Large intestine (tissue), 3 donors: Measurements from ENCODE around the gene GAB2. TPM values are rescaled to one million over a fixed set of nuclear protein-coding genes. Genes with fewer than 3 reads are reported as not detected.

Experiments used
- DNase-seq, 2 donors: peaks; one replicate each; pipeline versions ENCODE4 v3.0.0 to v3.0.0-alpha.2; 2013
- H3K27ac ChIP-seq: one replicate; pipeline ENCODE4 v1.5.1; 2013; ENCODE audit warnings: low read length
- H3K27me3 ChIP-seq: 2 replicates; pipeline ENCODE4 v1.6.1; 2013; ENCODE audit warnings: low read length; ENCODE audit not compliant: control insufficient read depth, insufficient read depth
- H3K36me3 ChIP-seq: 2 replicates; pipeline ENCODE4 v1.6.1; 2013; ENCODE audit warnings: low read length; ENCODE audit not compliant: control insufficient read depth, insufficient read depth
- H3K4me1 ChIP-seq: one replicate; pipeline ENCODE4 v1.6.1; 2013; ENCODE audit warnings: low read length; ENCODE audit not compliant: control insufficient read depth, insufficient read depth
- H3K4me3 ChIP-seq: one replicate; pipeline ENCODE4 v1.5.1; 2013; ENCODE audit warnings: low read length
- H3K9me3 ChIP-seq: one replicate; pipeline ENCODE4 v1.6.1; 2013; ENCODE audit warnings: mild to moderate bottlenecking, low read depth, low read length, moderate library complexity; ENCODE audit not compliant: control insufficient read depth
- WGBS: methylation state at CpG from one replicate; pipeline ENCODE4 v1.1.5; 2013; ENCODE audit warnings: low lambda C conversion rate; ENCODE audit not compliant: insufficient coverage; 5-methylcytosine and 5-hydroxymethylcytosine counted together
- polyA plus RNA-seq: library from polyadenylated mRNA; unstranded; fragments of 120-200 nt; gene quantifications from one replicate; pipeline ENCODE4 v1.2.1, GENCODE V29; 2013

Gene GAB2
- polyA plus RNA-seq, 1 donor: 10.7 TPM

GRCh38 chr11:78217650-78218541 lies 199.7 kb downstream of the GAB2 start:
- 93% methylated on average over 2 of the region's 14 CpGs for WGBS
- peaks cover 59% of the 10 kb centered on the region for H3K36me3 ChIP-seq

GRCh38 chr11:78216571-78217287 lies 200.9 kb downstream of the GAB2 start:
- no CpG with 5 or more reads among the region's 5 CpGs for WGBS
- H3K36me3 ChIP-seq: peaks cover 53% of the 10 kb centered on the region
- H3K27ac ChIP-seq: no peak overlapping the region
- no peak overlapping the region for H3K4me3 ChIP-seq
- H3K27me3 ChIP-seq: no peaks in the 10 kb centered on the region
- no peaks in the 10 kb centered on the region for H3K4me1 ChIP-seq
- H3K9me3 ChIP-seq: no peaks in the 10 kb centered on the region
- DNase-seq: no peak

More at GRCh38 chr11:78217650-78218541, 199.7 kb downstream of the GAB2 start:
- Histone ChIP-seq H3K9me3 (no peaks in the 10 kb centered on the region), H3K4me3 (no peak overlapping the region), H3K27ac (no peak overlapping the region), H3K4me1 (no peaks in the 10 kb centered on the region), H3K27me3 (no peaks in the 10 kb centered on the region)
- DNase-seq: no peak

DNA sequence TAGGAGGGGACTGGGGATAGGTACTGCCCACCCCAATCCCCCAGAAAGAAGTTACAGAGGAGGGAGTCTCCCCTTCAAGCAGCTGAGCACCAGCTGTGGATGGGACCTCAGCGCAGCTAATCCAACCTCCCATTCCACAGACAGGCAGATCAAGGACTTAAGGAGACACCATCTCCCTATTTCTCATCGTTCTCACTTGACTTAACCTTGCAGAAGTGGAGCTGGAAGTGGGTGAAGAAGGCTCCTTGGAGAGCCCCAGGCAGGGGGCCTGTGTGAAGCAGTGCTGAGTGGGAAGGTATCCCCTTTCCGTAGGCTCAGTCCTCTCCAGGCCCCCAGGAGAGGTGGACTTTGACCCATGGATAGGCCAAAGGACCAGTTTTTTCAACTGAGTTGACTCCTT lies 201.6 kb downstream of the GAB2 start:
- Histone ChIP-seq H3K9me3 (no peaks in the 10 kb centered on the region), H3K4me3 (no peak overlapping the region), H3K27ac (no peak overlapping the region), H3K4me1 (no peaks in the 10 kb centered on the region), H3K36me3 (peaks cover 46% of the 10 kb centered on the region), H3K27me3 (no peaks in the 10 kb centered on the region)
- DNase-seq: no peak
- no CpG with 5 or more reads among the region's 3 CpGs for WGBS

- peaks cover 36% of the 10 kb centered on the region for H3K36me3 ChIP-seq
- no peaks in the 10 kb centered on the region for H3K27me3 ChIP-seq
- H3K4me3 ChIP-seq: no peak overlapping the region
- no peak overlapping the region for H3K27ac ChIP-seq
- DNase-seq: no peak
- H3K4me1 ChIP-seq: no peaks in the 10 kb centered on the region
- H3K9me3 ChIP-seq: no peaks in the 10 kb centered on the region
- 100% methylated on average over 1 of the region's 12 CpGs for WGBS
Observed at GRCh38 chr11:78214331-78215194, 203.1 kb downstream of the GAB2 start.

DNA sequence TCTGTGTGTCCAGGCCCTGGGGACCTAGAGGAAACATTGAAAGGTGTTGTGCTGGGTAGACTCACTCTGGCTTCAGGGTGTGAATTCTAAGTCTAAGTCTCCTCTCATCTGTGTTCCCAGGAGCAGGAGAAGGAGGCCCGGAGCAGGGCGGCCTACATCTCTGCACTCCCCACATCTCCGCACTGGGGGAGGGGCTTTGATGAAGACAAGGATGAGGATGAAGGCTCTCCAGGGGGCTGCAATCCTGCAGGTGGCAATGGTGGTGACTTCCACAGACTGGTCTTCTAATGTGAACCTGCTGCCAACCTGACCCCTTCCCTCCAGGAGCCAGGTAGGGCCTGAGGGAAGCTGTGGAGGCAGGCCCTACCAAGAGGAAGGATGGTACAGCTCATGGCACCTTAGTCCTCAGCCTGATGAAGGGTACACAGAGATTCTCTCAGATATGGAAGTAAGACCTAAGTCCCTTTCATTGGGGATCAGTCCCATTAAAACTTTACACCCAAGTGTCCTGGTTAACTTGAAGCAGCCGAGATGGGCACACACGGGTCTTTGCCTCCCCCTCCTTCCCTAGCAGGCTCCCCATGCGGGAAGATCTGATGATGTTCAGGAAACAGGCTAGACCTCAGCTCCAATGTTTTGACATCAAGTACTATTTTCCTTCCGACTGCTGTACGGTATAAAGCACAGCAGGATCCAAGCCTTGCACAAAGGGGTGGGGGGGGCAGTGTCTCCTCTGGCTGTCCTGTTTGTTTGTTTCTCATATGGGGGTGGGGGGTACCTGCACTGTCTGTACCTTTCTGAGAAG lies 203.9 kb downstream of the GAB2 start:
- Histone ChIP-seq H3K36me3 (peaks cover 29% of the 10 kb centered on the region), H3K9me3 (no peaks in the 10 kb centered on the region)
- no CpG with 5 or more reads among the region's 8 CpGs for WGBS

GRCh38 chr11:78212586-78213371 lies 204.8 kb downstream of the GAB2 start:
- no peak overlapping the region for H3K4me3 ChIP-seq
- H3K36me3 ChIP-seq: peaks cover 22% of the 10 kb centered on the region
- no peaks in the 10 kb centered on the region for H3K4me1 ChIP-seq
- WGBS: no CpG with 5 or more reads among the region's 11 CpGs
- H3K9me3 ChIP-seq: no peaks in the 10 kb centered on the region
- H3K27me3 ChIP-seq: no peaks in the 10 kb centered on the region
- no peak overlapping the region for H3K27ac ChIP-seq
- DNase-seq: no peak

More for the DNA sequence above, 203.9 kb downstream of the GAB2 start:
- H3K4me1 ChIP-seq: no peaks in the 10 kb centered on the region
- H3K27ac ChIP-seq: no peak overlapping the region
- no peak overlapping the region for H3K4me3 ChIP-seq
- H3K27me3 ChIP-seq: no peaks in the 10 kb centered on the region
- no peak for DNase-seq

DNA sequence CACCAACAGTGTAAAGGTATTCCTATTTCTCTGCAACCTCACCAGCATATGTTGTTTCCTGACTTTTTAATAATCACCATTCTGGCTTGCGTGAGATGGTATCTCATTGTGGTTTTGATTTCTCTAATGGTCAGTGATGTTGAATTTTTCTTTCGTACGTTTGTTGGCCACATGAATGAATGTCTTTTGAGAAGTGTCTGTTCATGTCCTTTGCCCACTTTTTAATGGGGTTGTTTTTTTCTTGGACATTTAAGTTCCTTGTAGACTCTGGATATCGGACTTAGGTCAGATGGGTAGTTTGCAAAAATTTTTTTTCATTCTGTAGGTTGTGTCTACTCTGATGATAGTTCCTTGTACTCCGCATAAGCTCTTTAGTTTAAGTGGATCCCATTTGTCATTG lies 206.1 kb downstream of the GAB2 start:
- Histone ChIP-seq H3K27ac (no peak overlapping the region), H3K4me3 (no peak overlapping the region), H3K36me3 (peaks cover 20% of the 10 kb centered on the region), H3K4me1 (no peaks in the 10 kb centered on the region), H3K27me3 (no peaks in the 10 kb centered on the region), H3K9me3 (no peaks in the 10 kb centered on the region)
- 100% methylated on average over 3 of the region's 5 CpGs for WGBS
- DNase-seq: no peak

DNA sequence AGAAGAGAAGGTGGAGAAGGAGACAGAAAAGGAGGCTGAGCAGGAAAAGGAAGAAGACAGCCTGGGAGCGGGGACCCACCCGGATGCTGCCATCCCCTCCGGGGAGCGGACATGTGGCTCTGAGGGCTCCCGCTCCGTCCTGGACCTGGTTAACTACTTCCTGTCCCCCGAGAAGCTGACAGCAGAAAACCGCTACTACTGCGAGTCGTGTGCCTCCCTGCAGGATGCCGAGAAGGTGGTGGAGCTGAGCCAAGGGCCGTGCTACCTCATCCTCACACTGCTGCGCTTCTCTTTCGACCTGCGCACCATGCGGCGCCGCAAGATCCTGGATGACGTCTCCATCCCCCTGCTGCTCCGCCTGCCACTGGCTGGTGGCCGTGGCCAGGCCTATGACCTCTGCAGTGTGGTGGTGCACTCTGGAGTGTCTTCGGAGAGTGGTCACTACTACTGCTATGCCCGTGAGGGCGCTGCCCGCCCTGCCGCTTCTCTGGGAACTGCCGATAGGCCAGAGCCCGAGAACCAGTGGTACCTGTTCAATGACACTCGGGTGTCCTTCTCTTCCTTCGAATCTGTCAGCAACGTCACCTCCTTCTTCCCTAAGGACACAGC lies 207.5 kb downstream of the GAB2 start:
- Histone ChIP-seq H3K36me3 (peaks cover 18% of the 10 kb centered on the region), H3K27ac (no peak overlapping the region), H3K4me1 (no peaks in the 10 kb centered on the region), H3K9me3 (no peaks in the 10 kb centered on the region), H3K4me3 (no peak overlapping the region), H3K27me3 (no peaks in the 10 kb centered on the region)
- no peak for DNase-seq
- no CpG with 5 or more reads among the region's 31 CpGs for WGBS

DNA sequence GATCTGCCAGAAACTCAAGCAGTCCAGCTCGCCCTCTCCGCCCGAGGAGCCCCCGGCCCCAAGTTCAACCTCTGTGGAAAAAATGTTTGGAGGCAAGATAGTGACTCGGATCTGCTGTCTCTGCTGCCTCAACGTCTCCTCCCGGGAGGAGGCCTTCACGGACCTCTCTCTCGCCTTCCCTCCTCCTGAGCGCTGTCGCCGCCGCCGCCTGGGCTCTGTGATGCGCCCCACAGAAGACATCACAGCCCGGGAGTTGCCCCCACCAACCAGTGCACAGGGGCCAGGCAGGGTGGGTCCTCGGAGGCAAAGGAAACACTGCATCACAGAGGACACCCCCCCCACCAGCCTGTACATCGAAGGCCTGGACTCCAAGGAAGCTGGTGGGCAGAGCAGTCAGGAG lies 208.1 kb downstream of the GAB2 start:
- Histone ChIP-seq H3K27me3 (no peaks in the 10 kb centered on the region), H3K4me1 (no peaks in the 10 kb centered on the region), H3K9me3 (no peaks in the 10 kb centered on the region), H3K36me3 (peaks cover 15% of the 10 kb centered on the region), H3K4me3 (no peak overlapping the region), H3K27ac (no peak overlapping the region)
- WGBS: no CpG with 5 or more reads among the region's 18 CpGs
- no peak for DNase-seq
